ENCODE data around the gene SLC49A3. TPM values are rescaled to one million over a fixed set of nuclear protein-coding genes. Genes with fewer than 3 reads are reported as not detected.

SLC49A3 gene
- total RNA-seq, 1 donor from 2014 or later, result 0.67 TPM

DNA sequence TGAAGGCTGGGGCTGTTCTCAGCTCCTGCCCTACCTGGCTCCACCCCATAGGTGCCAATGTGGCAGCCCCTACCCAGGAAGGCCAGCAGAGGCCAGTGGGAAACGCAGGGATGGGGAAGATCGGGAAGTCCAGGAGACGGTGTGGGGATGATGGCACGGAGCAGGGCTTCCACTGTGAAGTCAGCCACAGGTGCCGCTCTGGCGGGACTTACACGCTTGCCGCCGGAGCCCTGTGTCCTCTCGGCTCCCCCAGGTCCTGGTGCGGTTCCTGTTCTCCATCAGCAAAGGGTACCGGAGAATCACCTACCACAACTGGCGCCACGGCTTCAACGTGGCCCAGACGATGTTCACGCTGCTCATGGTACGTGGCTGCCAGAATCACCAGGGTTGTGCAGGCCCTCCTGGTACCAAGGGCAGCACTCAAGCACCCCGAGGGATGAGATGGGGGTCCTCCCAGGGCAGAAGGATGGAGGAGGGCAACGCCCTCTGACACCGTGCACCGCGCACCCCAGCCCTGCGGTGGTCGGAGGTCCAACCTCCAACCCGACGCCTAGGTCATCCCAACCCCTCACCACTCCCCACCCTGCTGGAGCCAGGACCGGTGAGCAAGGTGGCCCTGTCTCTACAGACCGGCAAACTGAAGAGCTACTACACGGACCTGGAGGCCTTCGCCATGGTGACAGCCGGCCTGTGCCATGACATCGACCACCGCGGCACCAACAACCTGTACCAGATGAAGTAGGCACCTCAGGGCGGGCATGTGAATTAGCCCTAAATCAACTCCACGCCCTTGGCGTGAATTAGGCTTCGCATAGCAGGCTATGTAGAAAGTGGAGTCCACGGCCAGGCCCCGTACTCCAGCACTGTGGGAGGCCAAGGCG is 26.8 kb downstream of the SLC49A3 start:
- Mint-ChIP-seq H3K36me3 (ENCODE audit: unreplicated experiment) (no peaks in the 10 kb centered on the region), H3K4me1 (ENCODE audit: unreplicated experiment) (peaks cover 1% of the 10 kb centered on the region), H3K27ac (ENCODE audit: unreplicated experiment) (no peak overlapping the region), H3K27me3 (ENCODE audit: unreplicated experiment) (no peaks in the 10 kb centered on the region), H3K9me3 (ENCODE audit: unreplicated experiment) (no peaks in the 10 kb centered on the region), H3K4me3 (ENCODE audit: unreplicated experiment) (no peak overlapping the region)
- TF ChIP-seq, protein P1, sequence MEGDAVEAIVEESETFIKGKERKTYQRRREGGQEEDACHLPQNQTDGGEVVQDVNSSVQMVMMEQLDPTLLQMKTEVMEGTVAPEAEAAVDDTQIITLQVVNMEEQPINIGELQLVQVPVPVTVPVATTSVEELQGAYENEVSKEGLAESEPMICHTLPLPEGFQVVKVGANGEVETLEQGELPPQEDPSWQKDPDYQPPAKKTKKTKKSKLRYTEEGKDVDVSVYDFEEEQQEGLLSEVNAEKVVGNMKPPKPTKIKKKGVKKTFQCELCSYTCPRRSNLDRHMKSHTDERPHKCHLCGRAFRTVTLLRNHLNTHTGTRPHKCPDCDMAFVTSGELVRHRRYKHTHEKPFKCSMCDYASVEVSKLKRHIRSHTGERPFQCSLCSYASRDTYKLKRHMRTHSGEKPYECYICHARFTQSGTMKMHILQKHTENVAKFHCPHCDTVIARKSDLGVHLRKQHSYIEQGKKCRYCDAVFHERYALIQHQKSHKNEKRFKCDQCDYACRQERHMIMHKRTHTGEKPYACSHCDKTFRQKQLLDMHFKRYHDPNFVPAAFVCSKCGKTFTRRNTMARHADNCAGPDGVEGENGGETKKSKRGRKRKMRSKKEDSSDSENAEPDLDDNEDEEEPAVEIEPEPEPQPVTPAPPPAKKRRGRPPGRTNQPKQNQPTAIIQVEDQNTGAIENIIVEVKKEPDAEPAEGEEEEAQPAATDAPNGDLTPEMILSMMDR (IDR thresholded peaks at IDR 0.05), result no peak
- no peak for DNase-seq (ENCODE audit: extremely low spot score, unreplicated experiment)

- TF ChIP-seq, protein P1 (IDR thresholded peaks at IDR 0.05), result no peak
- peaks cover 1% of the 10 kb centered on the region for H3K4me1 Mint-ChIP-seq (ENCODE audit: unreplicated experiment)
These were observed 27.7 kb downstream of the SLC49A3 start for GRCh38 chr4:661231-661630.

GRCh38 chr4:660401-660800 is 28.6 kb downstream of the SLC49A3 start:
- Mint-ChIP-seq H3K27me3 (ENCODE audit: unreplicated experiment) (no peaks in the 10 kb centered on the region), H3K27ac (ENCODE audit: unreplicated experiment) (no peak overlapping the region), H3K9me3 (ENCODE audit: unreplicated experiment) (no peaks in the 10 kb centered on the region), H3K4me1 (ENCODE audit: unreplicated experiment) (peaks cover 1% of the 10 kb centered on the region), H3K36me3 (ENCODE audit: unreplicated experiment) (no peaks in the 10 kb centered on the region), H3K4me3 (ENCODE audit: unreplicated experiment) (no peak overlapping the region)
- no peak for DNase-seq (ENCODE audit: extremely low spot score, unreplicated experiment)
- TF ChIP-seq, protein P1 (IDR thresholded peaks at IDR 0.05), result no peak

More at GRCh38 chr4:661231-661630, 27.7 kb downstream of the SLC49A3 start:
- H3K36me3 Mint-ChIP-seq (ENCODE audit: unreplicated experiment), result no peaks in the 10 kb centered on the region
- no peak overlapping the region for H3K4me3 Mint-ChIP-seq (ENCODE audit: unreplicated experiment)
- DNase-seq (ENCODE audit: extremely low spot score, unreplicated experiment), result no peak
- no peak overlapping the region for H3K27ac Mint-ChIP-seq (ENCODE audit: unreplicated experiment)
- no peaks in the 10 kb centered on the region for H3K9me3 Mint-ChIP-seq (ENCODE audit: unreplicated experiment)
- H3K27me3 Mint-ChIP-seq (ENCODE audit: unreplicated experiment), result no peaks in the 10 kb centered on the region

DNA sequence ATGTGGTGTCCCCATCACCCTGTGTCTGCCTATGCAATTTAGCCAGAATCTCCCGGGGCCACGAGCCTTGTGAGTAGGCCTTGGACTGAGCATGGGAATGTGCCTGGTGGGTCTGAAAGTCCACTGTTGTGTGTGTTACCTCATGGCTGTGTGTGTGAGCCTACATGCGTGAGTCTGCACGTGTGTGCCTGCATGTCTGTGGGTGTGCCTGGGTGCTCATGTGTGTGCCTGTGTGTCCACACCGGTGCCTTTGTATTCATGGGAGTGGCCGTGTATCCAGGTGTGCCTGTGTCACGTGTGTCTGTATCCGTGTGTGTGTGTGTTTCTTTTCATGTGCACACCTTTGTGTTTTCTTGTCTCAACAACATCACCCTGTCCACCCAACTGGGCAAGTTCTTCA is 29.1 kb downstream of the SLC49A3 start:
- H3K9me3 Mint-ChIP-seq (ENCODE audit: unreplicated experiment), result no peaks in the 10 kb centered on the region
- no peaks in the 10 kb centered on the region for H3K27me3 Mint-ChIP-seq (ENCODE audit: unreplicated experiment)
- peaks cover 1% of the 10 kb centered on the region for H3K4me1 Mint-ChIP-seq (ENCODE audit: unreplicated experiment)
- H3K36me3 Mint-ChIP-seq (ENCODE audit: unreplicated experiment), result no peaks in the 10 kb centered on the region
- no peak overlapping the region for H3K27ac Mint-ChIP-seq (ENCODE audit: unreplicated experiment)
- DNase-seq (ENCODE audit: extremely low spot score, unreplicated experiment), result no peak
- TF ChIP-seq, protein P1 (IDR thresholded peaks at IDR 0.05), result no peak
- H3K4me3 Mint-ChIP-seq (ENCODE audit: unreplicated experiment), result no peak overlapping the region

All from osteocyte (in vitro differentiated cells).